ENCODE results near the gene APOA4. TPM values are rescaled to one million over a fixed set of nuclear protein-coding genes. Genes with fewer than 3 reads are reported as not detected.

Gene APOA4
- total RNA-seq, 1 experiment from 2014 or later, result 3.3 TPM

- ChIA-PET CTCF (interaction anchor here (0.6 to 3.8 kb wide), 17 partner anchors 8 to 408 kb away, joined by 3 to 50 read pairs (median 5); partner anchors contain the start of genes APOA4, APOA5, BUD13 and ZPR1), POLR2A (interaction anchor here (1.4 to 2.9 kb wide), 4 partner anchors 8 to 62 kb away, joined by 3 to 24 read pairs (median 11); partner anchors contain the start of genes APOA5, APOC3 and ZPR1)
- Mint-ChIP-seq H3K27ac (ENCODE audit: unreplicated experiment) (peak overlapping the region; percentile 92), H3K9me3 (ENCODE audit: unreplicated experiment) (peaks cover under 1% of the 10 kb centered on the region), H3K4me3 (ENCODE audit: unreplicated experiment) (peak overlapping the region; percentile 68), H3K27me3 (ENCODE audit: insufficient read depth, unreplicated experiment) (no peaks in the 10 kb centered on the region), H3K4me1 (ENCODE audit: low read depth, unreplicated experiment) (peaks cover 62% of the 10 kb centered on the region), H3K36me3 (ENCODE audit: insufficient read depth, unreplicated experiment) (peaks cover 41% of the 10 kb centered on the region)
- no peak for DNase-seq
- no peaks in the 10 kb centered on the region for H3K27me3 ChIP-seq (replicated peaks; ENCODE audit: control insufficient read depth, insufficient read depth, low read length)
- peak overlapping the region; percentile 40 for H3K4me3 ChIP-seq (ENCODE audit: low read depth, low read length)
- H3K9me3 ChIP-seq, result peaks cover 4% of the 10 kb centered on the region
- peaks cover 88% of the 10 kb centered on the region for H3K4me1 ChIP-seq
- H3K36me3 ChIP-seq (ENCODE audit: control insufficient read depth, insufficient read depth, low read length), result peaks cover 5% of the 10 kb centered on the region; the same call in 1 of the 2 replicates
- intact Hi-C loops (cut with micrococcal nuclease; ENCODE audit: unreplicated experiment), result loop anchor here (1.0 to 5.0 kb wide), 3 partner anchors 28 to 104 kb away; partner anchors contain the start of gene APOA5
- TF ChIP-seq, protein P1, sequence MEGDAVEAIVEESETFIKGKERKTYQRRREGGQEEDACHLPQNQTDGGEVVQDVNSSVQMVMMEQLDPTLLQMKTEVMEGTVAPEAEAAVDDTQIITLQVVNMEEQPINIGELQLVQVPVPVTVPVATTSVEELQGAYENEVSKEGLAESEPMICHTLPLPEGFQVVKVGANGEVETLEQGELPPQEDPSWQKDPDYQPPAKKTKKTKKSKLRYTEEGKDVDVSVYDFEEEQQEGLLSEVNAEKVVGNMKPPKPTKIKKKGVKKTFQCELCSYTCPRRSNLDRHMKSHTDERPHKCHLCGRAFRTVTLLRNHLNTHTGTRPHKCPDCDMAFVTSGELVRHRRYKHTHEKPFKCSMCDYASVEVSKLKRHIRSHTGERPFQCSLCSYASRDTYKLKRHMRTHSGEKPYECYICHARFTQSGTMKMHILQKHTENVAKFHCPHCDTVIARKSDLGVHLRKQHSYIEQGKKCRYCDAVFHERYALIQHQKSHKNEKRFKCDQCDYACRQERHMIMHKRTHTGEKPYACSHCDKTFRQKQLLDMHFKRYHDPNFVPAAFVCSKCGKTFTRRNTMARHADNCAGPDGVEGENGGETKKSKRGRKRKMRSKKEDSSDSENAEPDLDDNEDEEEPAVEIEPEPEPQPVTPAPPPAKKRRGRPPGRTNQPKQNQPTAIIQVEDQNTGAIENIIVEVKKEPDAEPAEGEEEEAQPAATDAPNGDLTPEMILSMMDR (IDR thresholded peaks at IDR 0.05; ENCODE audit: insufficient read depth in 1 of 2, low read depth in 1 of 2, low read length in 1 of 2, severe bottlenecking in 1 of 2, unreplicated experiment in 1 of 2), result no peak
- no TSS peak for BruUV-seq (replicated peaks)
Observed at GRCh38 chr11:116836632-116836991, 13.5 kb upstream of the APOA4 start.

DNA sequence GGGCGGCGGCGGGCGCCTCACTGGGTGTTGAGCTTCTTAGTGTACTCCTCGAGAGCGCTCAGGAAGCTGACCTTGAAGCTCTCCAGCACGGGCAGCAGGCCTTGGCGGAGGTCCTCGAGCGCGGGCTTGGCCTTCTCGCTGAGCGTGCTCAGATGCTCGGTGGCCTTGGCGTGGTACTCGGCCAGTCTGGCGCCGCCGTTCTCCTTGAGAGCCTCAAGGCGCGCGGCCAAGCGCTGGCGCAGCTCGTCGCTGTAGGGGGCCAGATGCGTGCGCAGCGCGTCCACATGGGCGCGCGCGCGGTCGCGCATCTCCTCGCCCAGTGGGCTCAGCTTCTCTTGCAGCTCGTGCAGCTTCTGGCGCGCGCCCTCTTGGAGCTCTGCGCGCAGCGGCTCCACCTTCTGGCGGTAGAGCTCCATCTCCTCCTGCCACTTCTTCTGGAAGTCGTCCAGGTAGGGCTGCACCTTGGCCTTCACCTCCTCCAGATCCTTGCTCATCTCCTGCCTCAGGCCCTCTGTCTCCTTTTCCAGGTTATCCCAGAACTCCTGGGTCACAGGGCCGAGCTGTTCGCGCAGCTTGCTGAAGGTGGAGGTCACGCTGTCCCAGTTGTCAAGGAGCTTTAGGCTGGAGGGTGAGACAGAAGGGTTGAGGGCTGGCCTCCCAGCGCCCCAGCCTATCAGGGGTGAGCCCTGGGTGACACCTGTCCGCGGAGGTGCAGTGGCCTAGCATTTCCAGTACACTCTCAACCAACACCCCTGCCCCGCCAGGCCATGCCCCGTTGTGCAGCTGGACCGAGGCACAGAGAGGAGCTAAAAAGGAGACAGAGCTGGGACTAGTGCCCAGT is 12.9 kb upstream of the APOA4 start:
- Histone ChIP-seq H3K27me3 (replicated peaks; ENCODE audit: control insufficient read depth, insufficient read depth, low read length) (no peaks in the 10 kb centered on the region), H3K4me3 (ENCODE audit: low read depth, low read length) (peak overlapping the region; percentile 40), H3K4me1 (peaks cover 86% of the 10 kb centered on the region), H3K36me3 (ENCODE audit: control insufficient read depth, insufficient read depth, low read length) (peaks cover 5% of the 10 kb centered on the region; the same call in 1 of the 2 replicates), H3K9me3 (peaks cover 7% of the 10 kb centered on the region)
- peak overlapping the region; percentile 68 for H3K4me3 Mint-ChIP-seq (ENCODE audit: unreplicated experiment)
- TF ChIP-seq, protein P1 (IDR thresholded peaks at IDR 0.05; ENCODE audit: insufficient read depth in 1 of 2, low read depth in 1 of 2, low read length in 1 of 2, severe bottlenecking in 1 of 2, unreplicated experiment in 1 of 2), result peak; percentile 51
- peaks cover 45% of the 10 kb centered on the region for H3K36me3 Mint-ChIP-seq (ENCODE audit: insufficient read depth, unreplicated experiment)
- H3K27ac Mint-ChIP-seq (ENCODE audit: unreplicated experiment), result peak overlapping the region; percentile 92
- H3K9me3 Mint-ChIP-seq (ENCODE audit: unreplicated experiment), result peaks cover 6% of the 10 kb centered on the region
- H3K27me3 Mint-ChIP-seq (ENCODE audit: insufficient read depth, unreplicated experiment), result no peaks in the 10 kb centered on the region
- ChIA-PET POLR2A (interaction anchor here (0.6 to 2.9 kb wide), 4 partner anchors 45 to 270 kb away, joined by 3 to 24 read pairs (median 12); partner anchors contain the start of genes APOA5 and ZPR1), CTCF (interaction anchor here (0.6 to 3.8 kb wide), 19 partner anchors 9 to 297 kb away, joined by 3 to 50 read pairs (median 4); partner anchors contain the start of genes APOA4, APOA5, BUD13 and ZPR1)
- intact Hi-C loops (cut with micrococcal nuclease; ENCODE audit: unreplicated experiment), result loop anchor here (1.0 to 5.0 kb wide), 3 partner anchors 27 to 104 kb away; partner anchors contain the start of gene APOA5
- DNase-seq, result peak; percentile 69 to 77
- BruUV-seq (replicated peaks), result TSS peak; percentile 95
- peaks cover 65% of the 10 kb centered on the region for H3K4me1 Mint-ChIP-seq (ENCODE audit: low read depth, unreplicated experiment)

All from Caco-2 (cell line).